GM23248 (cell line): ENCODE results near the gene COX6B2.

Experiments used
- EZH2 ChIP-seq: fragments of 200-600 bp; sonication (generic); IDR thresholded peaks from 2 replicates; pipeline ENCODE4 v1.6.1; 2018; ENCODE audit warnings: antibody characterized with exemption, mild to moderate bottlenecking; ENCODE audit not compliant: insufficient read depth, poor library complexity, severe bottlenecking
- EZH2phosphoT487 ChIP-seq: fragments of 200-600 bp; sonication (generic); IDR thresholded peaks from 2 replicates; pipeline ENCODE4 v1.6.1; 2018; ENCODE audit warnings: antibody characterized with exemption, moderate library complexity, mild to moderate bottlenecking, low read depth; ENCODE audit not compliant: insufficient read depth

GRCh38 chr19:55362990-55363716 is 8.6 kb upstream of the COX6B2 start, which contains the start of gene GARIN5B:
- no peak for TF ChIP-seq EZH2phosphoT487
- no peak for TF ChIP-seq EZH2
